Loucy (cell line): Measurements from ENCODE around the gene HOGA1.

Experiments
- H2AFZ ChIP-seq: fragments of 200-600 bp; sonication (generic); 2 replicates; pipeline ENCODE4 v1.6.0; 2016; ENCODE audit warnings: antibody characterized with exemption, mild to moderate bottlenecking, low read length, moderate library complexity
- H3F3A ChIP-seq: fragments of 200-600 bp; 2 replicates; pipeline ENCODE4 v1.6.0; 2016; ENCODE audit warnings: antibody characterized with exemption, low read depth, mild to moderate bottlenecking
- H3K27me3 ChIP-seq: fragments of 200-600 bp; sonication (generic); 2 replicates; pipeline ENCODE4 v1.6.1; 2014; ENCODE audit warnings: low read length, mild to moderate bottlenecking; ENCODE audit not compliant: insufficient read depth, poor library complexity, severe bottlenecking
- H3K36me3 ChIP-seq: fragments of 200-600 bp; sonication (generic); 2 replicates; pipeline ENCODE4 v1.6.1; 2016; ENCODE audit warnings: low read length; ENCODE audit not compliant: insufficient read depth
- H3K4me1 ChIP-seq: fragments of 200-600 bp; sonication (generic); 2 replicates; pipeline ENCODE4 v1.5.1; 2014; ENCODE audit warnings: low read length, mild to moderate bottlenecking; ENCODE audit not compliant: insufficient read depth, poor library complexity, severe bottlenecking
- H3K4me2 ChIP-seq: fragments of 200-600 bp; sonication (generic); 2 replicates; pipeline ENCODE4 v1.6.0; 2014; ENCODE audit warnings: antibody characterized with exemption, low read length, low read depth, mild to moderate bottlenecking; ENCODE audit not compliant: poor library complexity, severe bottlenecking
- H3K4me3 ChIP-seq: fragments of 200-600 bp; sonication (generic); 2 replicates; pipeline ENCODE4 v1.5.1; 2014; ENCODE audit warnings: low read length, mild to moderate bottlenecking, mixed read lengths; ENCODE audit not compliant: poor library complexity, severe bottlenecking
- H3K79me2 ChIP-seq: fragments of 200-600 bp; sonication (generic); 2 replicates; pipeline ENCODE4 v1.6.1; 2014; ENCODE audit warnings: low read length; ENCODE audit not compliant: insufficient read depth
- H3K9ac ChIP-seq: fragments of 200-600 bp; sonication (generic); 2 replicates; pipeline ENCODE4 v1.6.0; 2014; ENCODE audit warnings: mild to moderate bottlenecking, low read depth, low read length, moderate library complexity; ENCODE audit not compliant: poor library complexity, severe bottlenecking
- H3K9me2 ChIP-seq: fragments of 200-600 bp; sonication (generic); replicated peaks from 2 replicates; pipeline ENCODE4 v1.6.1; 2016; ENCODE audit warnings: low read depth, low read length, mixed read lengths
- H3K9me3 ChIP-seq: fragments of 200-600 bp; sonication (generic); 2 replicates; pipeline ENCODE4 v1.6.1; 2014; ENCODE audit warnings: mild to moderate bottlenecking, antibody characterized with exemption, low read length, low read depth; ENCODE audit not compliant: insufficient read depth
- H4K20me1 ChIP-seq: fragments of 200-600 bp; sonication (generic); 2 replicates; pipeline ENCODE4 v1.6.0; 2014; ENCODE audit warnings: antibody characterized with exemption, low read length, mild to moderate bottlenecking; ENCODE audit not compliant: insufficient read depth, poor library complexity, severe bottlenecking
- EZH2phosphoT487 ChIP-seq: fragments of 200-600 bp; IDR thresholded peaks from 2 replicates; pipeline ENCODE4 v1.6.1; 2018; ENCODE audit warnings: antibody characterized with exemption, mild to moderate bottlenecking, moderate library complexity, borderline replicate concordance
- TF ChIP-seq, protein P1 (sequence below): fragments of 200-600 bp; sonication (generic); conservative IDR thresholded peaks from 2 replicates; pipeline ENCODE4 v1.5.1; 2014; ENCODE audit warnings: mild to moderate bottlenecking, antibody characterized with exemption, low read length

Gene HOGA1

DNA sequence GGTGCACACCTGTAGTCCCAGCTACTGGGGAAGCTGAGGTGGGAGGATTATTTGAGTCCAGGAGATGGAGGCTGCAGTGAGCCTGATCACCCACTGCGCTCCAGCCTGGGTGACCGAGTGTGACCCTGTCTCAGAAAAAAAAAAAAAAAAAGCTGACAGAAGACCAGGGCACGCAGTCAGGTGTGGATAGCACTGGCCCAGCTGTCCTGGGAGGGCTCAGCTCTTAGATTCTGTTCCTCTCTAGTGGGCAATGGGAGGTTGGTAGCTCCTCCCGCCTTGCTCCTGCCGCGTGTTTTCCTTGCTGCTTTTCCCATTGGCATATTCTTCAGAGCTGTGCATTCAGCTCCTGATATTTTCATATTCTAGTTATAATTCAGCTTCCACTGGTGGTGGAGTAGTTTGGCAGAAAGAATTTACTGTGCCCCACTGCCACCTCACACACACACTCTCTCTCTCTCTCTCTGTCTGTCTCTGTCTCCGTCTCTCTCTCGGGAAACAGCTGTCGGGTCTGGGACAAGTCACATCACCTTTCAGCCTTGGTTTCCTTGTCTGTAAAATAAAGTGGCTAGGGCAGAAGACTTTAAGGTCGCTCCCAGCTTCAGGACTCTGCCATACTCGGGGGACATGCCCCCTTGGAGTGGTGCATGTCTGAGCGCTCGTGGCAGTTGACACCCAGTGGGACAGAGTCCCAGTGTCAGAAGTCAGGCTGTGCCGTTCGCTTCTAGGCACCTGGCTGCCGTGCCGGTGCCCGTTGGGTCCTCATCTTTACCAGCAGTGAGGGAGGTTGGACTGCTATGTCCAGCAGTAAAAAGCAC, 37.5 kb upstream of the HOGA1 start:
- Histone ChIP-seq H3K27me3 (no peaks in the 10 kb centered on the region), H3K9me2 (no peaks in the 10 kb centered on the region), H2AFZ (no peak overlapping the region), H3K4me3 (no peak overlapping the region), H3K9me3 (no peaks in the 10 kb centered on the region), H3K36me3 (no peaks in the 10 kb centered on the region), H3K4me2 (no peak overlapping the region), H3K9ac (no peak overlapping the region), H3K79me2 (no peaks in the 10 kb centered on the region), H3F3A (no peaks in the 10 kb centered on the region), H4K20me1 (no peaks in the 10 kb centered on the region), H3K4me1 (peaks cover 13% of the 10 kb centered on the region)
- TF ChIP-seq, protein P1, sequence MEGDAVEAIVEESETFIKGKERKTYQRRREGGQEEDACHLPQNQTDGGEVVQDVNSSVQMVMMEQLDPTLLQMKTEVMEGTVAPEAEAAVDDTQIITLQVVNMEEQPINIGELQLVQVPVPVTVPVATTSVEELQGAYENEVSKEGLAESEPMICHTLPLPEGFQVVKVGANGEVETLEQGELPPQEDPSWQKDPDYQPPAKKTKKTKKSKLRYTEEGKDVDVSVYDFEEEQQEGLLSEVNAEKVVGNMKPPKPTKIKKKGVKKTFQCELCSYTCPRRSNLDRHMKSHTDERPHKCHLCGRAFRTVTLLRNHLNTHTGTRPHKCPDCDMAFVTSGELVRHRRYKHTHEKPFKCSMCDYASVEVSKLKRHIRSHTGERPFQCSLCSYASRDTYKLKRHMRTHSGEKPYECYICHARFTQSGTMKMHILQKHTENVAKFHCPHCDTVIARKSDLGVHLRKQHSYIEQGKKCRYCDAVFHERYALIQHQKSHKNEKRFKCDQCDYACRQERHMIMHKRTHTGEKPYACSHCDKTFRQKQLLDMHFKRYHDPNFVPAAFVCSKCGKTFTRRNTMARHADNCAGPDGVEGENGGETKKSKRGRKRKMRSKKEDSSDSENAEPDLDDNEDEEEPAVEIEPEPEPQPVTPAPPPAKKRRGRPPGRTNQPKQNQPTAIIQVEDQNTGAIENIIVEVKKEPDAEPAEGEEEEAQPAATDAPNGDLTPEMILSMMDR, result no peak

DNA sequence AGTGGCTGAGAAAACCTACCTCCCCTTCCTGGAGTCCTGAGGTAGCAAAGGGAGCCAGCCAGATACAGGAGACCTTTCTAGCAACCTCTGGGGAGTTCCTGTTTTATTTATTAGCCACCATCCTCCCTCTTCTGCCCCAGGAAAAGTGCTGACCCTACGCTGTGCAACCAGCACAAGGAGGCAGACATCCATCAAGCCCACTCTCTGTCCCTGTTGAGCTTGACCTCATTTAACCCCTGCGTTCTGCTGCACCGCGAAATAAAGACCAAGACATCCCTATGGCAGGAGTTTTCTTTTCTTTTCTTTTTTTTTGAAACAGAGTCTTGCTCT, 37.0 kb upstream of the HOGA1 start:
- Histone ChIP-seq H4K20me1 (no peaks in the 10 kb centered on the region), H3K4me2 (no peak overlapping the region), H3K36me3 (no peaks in the 10 kb centered on the region), H3F3A (no peaks in the 10 kb centered on the region), H3K27me3 (no peaks in the 10 kb centered on the region), H3K9me3 (no peaks in the 10 kb centered on the region), H2AFZ (no peak overlapping the region), H3K4me3 (no peak overlapping the region), H3K4me1 (peaks cover 13% of the 10 kb centered on the region), H3K79me2 (no peaks in the 10 kb centered on the region), H3K9ac (no peak overlapping the region), H3K9me2 (no peaks in the 10 kb centered on the region)
- TF ChIP-seq EZH2phosphoT487, result no peak
- TF ChIP-seq, protein P1, result no peak

DNA sequence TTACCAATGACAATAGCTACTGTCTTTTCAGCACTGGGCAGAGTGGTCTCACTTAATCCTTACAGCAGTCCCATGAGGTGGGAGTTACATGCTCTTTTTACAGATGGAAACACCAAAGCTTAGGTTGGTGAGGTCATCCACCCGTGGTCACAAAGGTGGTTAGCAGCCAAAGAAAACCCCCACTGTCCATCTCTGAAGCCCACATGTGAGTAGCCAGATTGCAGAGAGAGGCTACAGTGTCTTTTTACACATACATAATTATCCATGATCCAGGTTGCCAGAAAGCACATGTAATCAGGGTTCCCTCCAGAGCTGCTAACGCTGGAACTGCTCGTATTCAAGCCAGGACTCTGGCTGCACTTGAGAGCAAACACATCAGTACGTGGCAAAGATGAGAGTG, 36.2 kb upstream of the HOGA1 start:
- H3K9me3 ChIP-seq, result no peaks in the 10 kb centered on the region
- TF ChIP-seq, protein P1, result no peak
- no peak for TF ChIP-seq EZH2phosphoT487
- H3K4me3 ChIP-seq, result no peak overlapping the region
- H3K27me3 ChIP-seq, result no peaks in the 10 kb centered on the region
- H3K4me1 ChIP-seq, result peaks cover 8% of the 10 kb centered on the region
- no peaks in the 10 kb centered on the region for H4K20me1 ChIP-seq
- H3K9ac ChIP-seq, result no peak overlapping the region
- H3K36me3 ChIP-seq, result no peaks in the 10 kb centered on the region
- H3K9me2 ChIP-seq, result no peaks in the 10 kb centered on the region
- H2AFZ ChIP-seq, result no peak overlapping the region
- H3F3A ChIP-seq, result no peaks in the 10 kb centered on the region
- no peak overlapping the region for H3K4me2 ChIP-seq
- H3K79me2 ChIP-seq, result no peaks in the 10 kb centered on the region
